K562 (cell line): ENCODE data around the gene C8A. TPM values are rescaled to one million over a fixed set of nuclear protein-coding genes. Genes with fewer than 3 reads are reported as not detected.

Experiments used
- ATAC-seq: fragments of 200-7000 bp; cut with Tn5 transposase; 3 replicates; pipeline ENCODE4 v1.9.1; 2020; ENCODE audit warnings: moderate library complexity
- BruUV-seq: library from RNA; stranded (reverse); fragments of 400-500 nt; replicated peaks from 2 replicates; lab custom pipeline; 2021; lab: Mats Ljungman, UMichigan
- CTCF ChIA-PET: fragments of 300-600 bp; formaldehyde crosslinking; extraction: SDS; loops from one replicate; lab custom pipeline; 2021; ENCODE audit warnings: low intra/inter-chr PET ratio; lab: Yijun Ruan, JAX
- POLR2A ChIA-PET: fragments of 300-600, 350-650 bp; sonication (Branson Sonifier 250); formaldehyde crosslinking; extraction: SDS; loops from one replicate; lab custom pipeline; 2021; ENCODE audit warnings: antibody characterized with exemption, inconsistent platforms; lab: Yijun Ruan, JAX
- DNase-seq, 4 experiments: peaks; one replicate each; pipeline versions ENCODE4 v3.0.0 to v3.0.0-alpha.2; 2011 to 2018; ENCODE audit warnings: low spot score in 3 of 4, mixed read lengths in 3 of 4; ENCODE audit errors: extremely low read depth in 1 of 4
- FAIRE-seq: peaks from 2 replicates; lab custom pipeline; 2011; peaks lifted over from hg19 to GRCh38; lab: Jason Lieb, UNC
- H2AFZ ChIP-seq: 2 replicates; pipeline ENCODE4 v1.6.0; 2011; ENCODE audit warnings: low read depth, low read length, control low read depth, inconsistent platforms
- H3K27ac ChIP-seq: fragments of 200-600 bp; 3 replicates; pipeline ENCODE4 v1.8.0; 2011; ENCODE audit warnings: low read depth, mild to moderate bottlenecking, control low read depth, inconsistent platforms, low read length, moderate library complexity, mixed read lengths; ENCODE audit errors: extremely low read depth
- H3K27me3 ChIP-seq, 2 experiments: fragments of 300-600 bp in 1 of 2; 2 replicates in 1 of 2; 3 replicates in 1 of 2; pipeline versions ENCODE4 v1.6.0 to v1.8.0; 2011; ENCODE audit warnings: inconsistent platforms in 2 of 2, low read length in 2 of 2, mild to moderate bottlenecking in 1 of 2, mixed read lengths in 1 of 2, moderate library complexity in 1 of 2; ENCODE audit not compliant: control insufficient read depth in 2 of 2, insufficient read depth in 2 of 2
- H3K36me3 ChIP-seq: fragments of 300-600 bp; 3 replicates; pipeline ENCODE4 v1.8.0; 2011; ENCODE audit warnings: mild to moderate bottlenecking, low read length, inconsistent platforms; ENCODE audit not compliant: control insufficient read depth, insufficient read depth
- H3K4me1 ChIP-seq, 2 experiments: fragments of 200-600 bp in 1 of 2; replicated peaks in 1 of 2; 2 replicates in 1 of 2; 3 replicates in 1 of 2; pipeline versions ENCODE4 v1.5.1 to v1.8.0; 2011; ENCODE audit warnings: inconsistent platforms in 2 of 2, low read length in 2 of 2, mild to moderate bottlenecking in 1 of 2, mixed read lengths in 1 of 2, moderate library complexity in 1 of 2; ENCODE audit not compliant: control insufficient read depth in 2 of 2, insufficient read depth in 2 of 2
- H3K4me2 ChIP-seq: 2 replicates; pipeline ENCODE4 v1.6.1; 2011; ENCODE audit warnings: low read length, control low read depth, inconsistent platforms, mixed read lengths; ENCODE audit not compliant: insufficient read depth
- H3K4me3 ChIP-seq: fragments of 200-600 bp; sonication (generic), shearing (Covaris generic); 2 replicates; pipeline ENCODE4 v1.5.1; 2016; ENCODE audit warnings: control low read depth, inconsistent platforms
- H3K79me2 ChIP-seq: fragments of 200-600 bp; 3 replicates; pipeline ENCODE4 v1.8.0; 2011; ENCODE audit warnings: low read length, inconsistent platforms; ENCODE audit not compliant: control insufficient read depth, insufficient read depth
- H3K9ac ChIP-seq, 2 experiments: 2 replicates each; pipeline versions ENCODE4 v1.6.0 to v1.6.1; 2011; ENCODE audit warnings: low read depth in 2 of 2, low read length in 2 of 2, control low read depth in 1 of 2, inconsistent platforms in 1 of 2, mild to moderate bottlenecking in 1 of 2, mixed read lengths in 1 of 2; ENCODE audit not compliant: insufficient read depth in 1 of 2
- H3K9me1 ChIP-seq: one replicate; pipeline ENCODE4 v1.6.0; 2011; ENCODE audit warnings: inconsistent platforms, mild to moderate bottlenecking, low read length, moderate library complexity; ENCODE audit not compliant: control insufficient read depth, insufficient read depth
- H3K9me3 ChIP-seq: replicated peaks from 2 replicates; pipeline ENCODE4 v1.5.1; 2011; ENCODE audit warnings: low read depth, low read length, inconsistent platforms; ENCODE audit not compliant: control insufficient read depth, insufficient read depth
- H4K20me1 ChIP-seq: replicated peaks from 2 replicates; pipeline ENCODE4 v1.6.1; 2011; ENCODE audit warnings: low read length, inconsistent platforms, mixed read lengths; ENCODE audit not compliant: control insufficient read depth, insufficient read depth
- BRD4 ChIP-seq: fragments of 200-600 bp; sonication (generic); IDR thresholded peaks from 2 replicates; pipeline ENCODE4 v1.6.1; 2017; ENCODE audit warnings: inconsistent platforms
- DNMT1 ChIP-seq: fragments of 450-650 bp; IDR thresholded peaks from 2 replicates; pipeline ENCODE4 v1.6.1; 2016; ENCODE audit warnings: antibody characterized with exemption, mild to moderate bottlenecking
- GABPB1 ChIP-seq: sonication (generic); formaldehyde crosslinking; IDR thresholded peaks from 2 replicates; pipeline ENCODE4 v1.8.0; 2022; ENCODE audit warnings: mild to moderate bottlenecking, missing genetic modification reagents
- HCFC1 ChIP-seq: IDR thresholded peaks from 2 replicates; pipeline ENCODE4 v1.6.1; 2012; ENCODE audit warnings: low read depth, low read length, improper control_type of control experiment
- MXI1 ChIP-seq: IDR thresholded peaks from 2 replicates; pipeline ENCODE4 v1.6.1; 2011; ENCODE audit warnings: low read depth, mild to moderate bottlenecking, improper control_type of control experiment, low read length
- NFIX ChIP-seq: fragments of 250-450 bp; sonication (Bioruptor Pico); IDR thresholded peaks from 2 replicates; pipeline ENCODE4 v1.4.0; 2020; ENCODE audit warnings: low read depth, mild to moderate bottlenecking, moderate library complexity
- NRF1 ChIP-seq, 2 experiments: fragments of 450-650 bp; IDR thresholded peaks in 1 of 2; conservative IDR thresholded peaks in 1 of 2; 2 replicates each; pipeline ENCODE4 v1.6.1; 2014; ENCODE audit warnings: mild to moderate bottlenecking in 2 of 2
- ZNF12 ChIP-seq: sonication (generic); formaldehyde crosslinking; IDR thresholded peaks from 2 replicates; pipeline ENCODE4 v1.4.0; 2020; ENCODE audit warnings: mild to moderate bottlenecking, missing genetic modification reagents
- in situ Hi-C: fragments of 300-500 bp; cut with MboI; formaldehyde crosslinking; loops from 4 replicates; pipeline ENCODE4 v1.15.0; 2018; ENCODE audit warnings: inconsistent platforms, mixed read lengths
- intact Hi-C: fragments of 100-400 bp; cut with micrococcal nuclease; formaldehyde crosslinking; loops from 2 replicates; pipeline ENCODE4 v1.14.2; 2022
- polyA plus RNA-seq, 8 experiments: library from polyadenylated mRNA; depleted of rRNA in 4 of 8; stranded (reverse) in 5 of 8; unstranded in 3 of 8; fragments of >200 nt; fragmentation: Nextera tagmentation in 2 of 8; fragmentation: Illumina TruSeq in 1 of 8; extraction: Ambion mirVana in 2 of 8; extraction: Trizol in 1 of 8; gene quantifications; 2 replicates each; pipeline versions ENCODE4 v1.2.1 to v1.2.3, GENCODE V29; 2011 to 2014; ENCODE audit warnings: inconsistent platforms in 1 of 8, missing spikeins in 1 of 8
- total RNA-seq, 7 experiments: library from RNA; depleted of rRNA in 6 of 7; stranded (reverse); fragments of >200 nt in 6 of 7; fragmentation: Illumina TruSeq in 2 of 7; extraction: Trizol in 2 of 7; gene quantifications; 2 replicates each; pipeline versions ENCODE4 v1.2.1 to v1.2.3, GENCODE V29; 2011 to 2021; ENCODE audit warnings: low replicate concordance in 1 of 7
- TF ChIP-seq, protein P1 (sequence below): fragments of 450-650 bp; IDR thresholded peaks from 2 replicates; pipeline ENCODE4 v1.6.1; 2016; ENCODE audit warnings: mild to moderate bottlenecking
- TF ChIP-seq, protein P2 (sequence below): fragments of 450-650 bp; formaldehyde crosslinking; IDR thresholded peaks from 2 replicates; pipeline ENCODE4 v1.4.0; 2020; ENCODE audit warnings: mild to moderate bottlenecking, moderate library complexity

The C8A gene
- total and polyA plus RNA-seq, 9 of the 15 experiments (the other 6 are each of a cell fraction or from before 2014, with no cell fraction given) = 0.09 TPM; not detected in 8

DNA sequence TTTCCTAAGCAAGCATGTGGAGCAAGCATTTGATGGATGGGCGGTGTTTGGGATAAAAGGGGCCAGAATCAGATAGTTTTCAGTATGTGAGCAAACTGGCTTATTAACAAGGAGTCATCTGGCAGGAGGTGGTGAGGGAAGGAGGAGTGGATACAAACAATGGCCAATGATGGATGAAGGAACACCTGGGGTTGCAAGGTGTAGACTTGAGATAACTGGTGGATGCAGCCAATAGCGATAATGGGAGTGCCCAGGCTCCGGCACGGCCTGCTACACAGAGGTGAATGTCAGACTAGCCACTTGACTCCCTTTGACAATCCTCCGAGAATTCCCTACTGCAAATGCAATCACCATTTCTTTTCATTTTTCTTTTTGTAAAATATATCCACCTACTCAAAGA lies 69.5 kb downstream of the C8A start (continued):
- no peak for TF ChIP-seq NRF1 (conservative IDR thresholded peaks at IDR 0.05 in 1 of 2, IDR thresholded peaks at IDR 0.05 in 1 of 2)
- TF ChIP-seq, protein P1, sequence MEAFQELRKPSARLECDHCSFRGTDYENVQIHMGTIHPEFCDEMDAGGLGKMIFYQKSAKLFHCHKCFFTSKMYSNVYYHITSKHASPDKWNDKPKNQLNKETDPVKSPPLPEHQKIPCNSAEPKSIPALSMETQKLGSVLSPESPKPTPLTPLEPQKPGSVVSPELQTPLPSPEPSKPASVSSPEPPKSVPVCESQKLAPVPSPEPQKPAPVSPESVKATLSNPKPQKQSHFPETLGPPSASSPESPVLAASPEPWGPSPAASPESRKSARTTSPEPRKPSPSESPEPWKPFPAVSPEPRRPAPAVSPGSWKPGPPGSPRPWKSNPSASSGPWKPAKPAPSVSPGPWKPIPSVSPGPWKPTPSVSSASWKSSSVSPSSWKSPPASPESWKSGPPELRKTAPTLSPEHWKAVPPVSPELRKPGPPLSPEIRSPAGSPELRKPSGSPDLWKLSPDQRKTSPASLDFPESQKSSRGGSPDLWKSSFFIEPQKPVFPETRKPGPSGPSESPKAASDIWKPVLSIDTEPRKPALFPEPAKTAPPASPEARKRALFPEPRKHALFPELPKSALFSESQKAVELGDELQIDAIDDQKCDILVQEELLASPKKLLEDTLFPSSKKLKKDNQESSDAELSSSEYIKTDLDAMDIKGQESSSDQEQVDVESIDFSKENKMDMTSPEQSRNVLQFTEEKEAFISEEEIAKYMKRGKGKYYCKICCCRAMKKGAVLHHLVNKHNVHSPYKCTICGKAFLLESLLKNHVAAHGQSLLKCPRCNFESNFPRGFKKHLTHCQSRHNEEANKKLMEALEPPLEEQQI = no peak

DNA sequence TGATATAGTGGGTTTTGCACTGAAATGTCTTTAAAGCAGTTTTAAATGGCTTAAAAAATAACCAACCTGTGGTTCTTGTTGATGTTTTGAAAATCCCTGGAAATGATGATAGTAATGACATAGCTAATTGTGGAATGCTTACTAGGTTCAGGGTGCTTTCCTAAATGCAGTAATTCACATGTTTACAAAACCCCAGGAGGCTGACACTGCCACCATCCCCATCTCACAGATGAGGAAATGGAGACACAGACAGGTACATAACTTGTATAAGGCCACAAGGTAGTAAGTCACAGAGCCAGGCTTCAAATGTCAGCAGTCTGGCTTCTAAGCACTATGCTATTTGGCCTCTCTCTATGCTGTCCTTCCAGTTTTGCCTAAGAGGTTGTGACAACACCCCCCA lies 70.6 kb downstream of the C8A start:
- no peak for FAIRE-seq
- CTCF ChIA-PET = no interaction called here
- BruUV-seq = no TSS peak

More for the DNA sequence above, 70.6 kb downstream of the C8A start:
- Histone ChIP-seq H3K27me3 (no peaks in the 10 kb centered on the region), H3K4me2 (no peak overlapping the region), H4K20me1 (no peaks in the 10 kb centered on the region), H2AFZ (no peak overlapping the region), H3K27ac (no peak overlapping the region), H3K79me2 (no peaks in the 10 kb centered on the region), H3K9me1 (no peaks in the 10 kb centered on the region), H3K9ac (no peak overlapping the region), H3K36me3 (no peaks in the 10 kb centered on the region), H3K9me3 (no peaks in the 10 kb centered on the region), H3K4me3 (no peak overlapping the region), H3K4me1 (no peaks in the 10 kb centered on the region)
- TF ChIP-seq DNMT1 = no peak
- TF ChIP-seq NFIX (CRISPR knock-in tag) = no peak
- TF ChIP-seq, protein P2, sequence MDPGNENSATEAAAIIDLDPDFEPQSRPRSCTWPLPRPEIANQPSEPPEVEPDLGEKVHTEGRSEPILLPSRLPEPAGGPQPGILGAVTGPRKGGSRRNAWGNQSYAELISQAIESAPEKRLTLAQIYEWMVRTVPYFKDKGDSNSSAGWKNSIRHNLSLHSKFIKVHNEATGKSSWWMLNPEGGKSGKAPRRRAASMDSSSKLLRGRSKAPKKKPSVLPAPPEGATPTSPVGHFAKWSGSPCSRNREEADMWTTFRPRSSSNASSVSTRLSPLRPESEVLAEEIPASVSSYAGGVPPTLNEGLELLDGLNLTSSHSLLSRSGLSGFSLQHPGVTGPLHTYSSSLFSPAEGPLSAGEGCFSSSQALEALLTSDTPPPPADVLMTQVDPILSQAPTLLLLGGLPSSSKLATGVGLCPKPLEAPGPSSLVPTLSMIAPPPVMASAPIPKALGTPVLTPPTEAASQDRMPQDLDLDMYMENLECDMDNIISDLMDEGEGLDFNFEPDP = no peak
- no peak for TF ChIP-seq GABPB1 (CRISPR knock-in tag)
- TF ChIP-seq ZNF12 (CRISPR knock-in tag) = no peak
- no peak for TF ChIP-seq BRD4
- no peak for TF ChIP-seq HCFC1
- TF ChIP-seq MXI1 = no peak
- DNase-seq (no peak), ATAC-seq (no peak)
- POLR2A ChIA-PET = no interaction called here
- in situ Hi-C loops (no loop called here), intact Hi-C loops (no loop called here)
